Activated CD4-positive, alpha-beta T cell treated with anti-CD3 and anti-CD28 coated beads, Interleukin-2, amount 10 ng/mL, durations not matched to agents 7 days and 5 days (primary cell): ENCODE measurements around the gene TSACC. TPM values are rescaled to one million over a fixed set of nuclear protein-coding genes. Genes with fewer than 3 reads are reported as not detected.
A peak's percentile ranks its signal among the peaks of the same experiment; 100 is the strongest.

Experiments used
- CTCF ChIA-PET: fragments of 350-600 bp; sonication (Branson Sonifier 250); formaldehyde crosslinking; loops from one replicate; lab custom pipeline; 2021; ENCODE audit warnings: antibody characterized with exemption; lab: Charles Lee
- POLR2A ChIA-PET: fragments of 350-600 bp; sonication (Branson Sonifier 250); formaldehyde crosslinking; loops from one replicate; lab custom pipeline; 2021; ENCODE audit warnings: antibody characterized with exemption; lab: Charles Lee
- DNase-seq: peaks from one replicate; pipeline ENCODE4 v3.0.0-alpha.2; 2020
- H3K27ac Mint-ChIP-seq: one replicate; pipeline ENCODE4 v1.8.0; 2021; ENCODE audit warnings: mild to moderate bottlenecking, moderate library complexity, mixed read lengths
- H3K27me3 Mint-ChIP-seq: one replicate; pipeline ENCODE4 v1.8.0; 2021; ENCODE audit warnings: mixed read lengths
- H3K36me3 Mint-ChIP-seq: one replicate; pipeline ENCODE4 v1.8.0; 2021; ENCODE audit warnings: low read depth, mixed read lengths
- H3K4me1 Mint-ChIP-seq: one replicate; pipeline ENCODE4 v1.8.0; 2021; ENCODE audit warnings: mixed read lengths
- H3K4me3 Mint-ChIP-seq: one replicate; pipeline ENCODE4 v1.8.0; 2021; ENCODE audit warnings: mild to moderate bottlenecking, moderate library complexity, mixed read lengths
- H3K9me3 Mint-ChIP-seq: one replicate; pipeline ENCODE4 v1.8.0; 2021; ENCODE audit warnings: mixed read lengths
- total RNA-seq, 2 experiments: library from RNA; stranded (reverse); gene quantifications; one replicate each; pipeline ENCODE4 v1.2.3, GENCODE V29; 2021

Gene TSACC
- total RNA-seq, result under 1 TPM; 0.50 to 0.89 TPM

- Mint-ChIP-seq H3K27ac (peak within 1 kb of the TSS; percentile 92), H3K4me3 (peak within 1 kb of the TSS; percentile 96), H3K27me3 (peaks cover 1% of the 10 kb centered on the region), H3K4me1 (peaks cover 30% of the 10 kb centered on the region), H3K9me3 (no peaks in the 10 kb centered on the region), H3K36me3 (peaks cover 37% of the 10 kb centered on the region)
- ChIA-PET POLR2A (no interaction called here), CTCF (interaction anchor here (0.6 to 1.1 kb wide), 4 partner anchors 19 to 110 kb away, joined by 3 to 5 read pairs (median 3); partner anchors contain the start of gene SMG5)
- DNase-seq, result peak; percentile 99
These were observed at the start of gene TSACC, which contains the start of gene CCT3 for GRCh38 chr1:156338180-156338976. Gene TSACC (plus strand): TSS chr1:156338526. CDS start chr1:156339758, 1,232 bp downstream. Gene CCT3 (minus strand): TSS chr1:156338292. CDS start chr1:156338184, 108 bp downstream.

- no peak overlapping the region for H3K27ac Mint-ChIP-seq
- no peak for DNase-seq
- H3K4me1 Mint-ChIP-seq, result peaks cover 11% of the 10 kb centered on the region
- no peaks in the 10 kb centered on the region for H3K9me3 Mint-ChIP-seq
- ChIA-PET CTCF (no interaction called here), POLR2A (no interaction called here)
- H3K27me3 Mint-ChIP-seq, result no peaks in the 10 kb centered on the region
- peaks cover 16% of the 10 kb centered on the region for H3K36me3 Mint-ChIP-seq
- H3K4me3 Mint-ChIP-seq, result no peak overlapping the region
These were observed 48.5 kb upstream of the TSACC start for GRCh38 chr1:156289857-156290256.

- H3K27ac Mint-ChIP-seq, result peak overlapping the region; percentile 25
- peaks cover 20% of the 10 kb centered on the region for H3K4me1 Mint-ChIP-seq
- H3K36me3 Mint-ChIP-seq, result peaks cover 11% of the 10 kb centered on the region
- DNase-seq, result peak; percentile 18
- POLR2A ChIA-PET, result no interaction called here
- H3K4me3 Mint-ChIP-seq, result no peak overlapping the region
- H3K27me3 Mint-ChIP-seq, result no peaks in the 10 kb centered on the region
- CTCF ChIA-PET, result interaction anchor here (1.6 kb wide), 1 partner anchor 8 kb away, joined by 6 read pairs; the partner anchor contains the start of gene SMG5
- H3K9me3 Mint-ChIP-seq, result no peaks in the 10 kb centered on the region
These were observed 46.9 kb upstream of the TSACC start for GRCh38 chr1:156291226-156292061.

- Mint-ChIP-seq H3K9me3 (no peaks in the 10 kb centered on the region), H3K27me3 (no peaks in the 10 kb centered on the region), H3K4me3 (no peak overlapping the region), H3K27ac (no peak overlapping the region), H3K36me3 (peaks cover 11% of the 10 kb centered on the region), H3K4me1 (peaks cover 20% of the 10 kb centered on the region)
- DNase-seq, result no peak
- CTCF ChIA-PET, result interaction anchor here (1.3 kb wide), 1 partner anchor 10 kb away, joined by 7 read pairs; the partner anchor contains the start of genes SMG5 and TMEM79
- POLR2A ChIA-PET, result no interaction called here
These were observed 45.3 kb upstream of the TSACC start for GRCh38 chr1:156293098-156293434.

- H3K9me3 Mint-ChIP-seq, result no peaks in the 10 kb centered on the region
- POLR2A ChIA-PET, result no interaction called here
- H3K4me3 Mint-ChIP-seq, result peak overlapping the region; percentile 13
- H3K4me1 Mint-ChIP-seq, result peaks cover 20% of the 10 kb centered on the region
- no peak overlapping the region for H3K27ac Mint-ChIP-seq
- CTCF ChIA-PET, result interaction anchor here (1.0 to 1.3 kb wide), 2 partner anchors 11 to 13 kb away, joined by 3 to 7 read pairs; partner anchors contain the start of genes SMG5 and TMEM79
- no peak for DNase-seq
- H3K27me3 Mint-ChIP-seq, result no peaks in the 10 kb centered on the region
- peaks cover 9% of the 10 kb centered on the region for H3K36me3 Mint-ChIP-seq
These were observed 44.4 kb upstream of the TSACC start for GRCh38 chr1:156293895-156294294.

- H3K27me3 Mint-ChIP-seq, result no peaks in the 10 kb centered on the region
- DNase-seq, result peak; percentile 76
- H3K4me3 Mint-ChIP-seq, result peak within 1 kb of the TSS; percentile 86
- H3K9me3 Mint-ChIP-seq, result no peaks in the 10 kb centered on the region
- peak within 1 kb of the TSS; percentile 89 for H3K27ac Mint-ChIP-seq
- ChIA-PET CTCF (interaction anchor here (0.7 to 1.1 kb wide), 4 partner anchors 14 to 174 kb away, joined by 3 to 4 read pairs (median 3); no protein-coding TSS in a partner anchor), POLR2A (no interaction called here)
- peaks cover 2% of the 10 kb centered on the region for H3K36me3 Mint-ChIP-seq
- peaks cover 20% of the 10 kb centered on the region for H3K4me1 Mint-ChIP-seq
These were observed 42.9 kb upstream of the TSACC start, which contains the start of gene GLMP for GRCh38 chr1:156295391-156295947. Gene GLMP (minus strand): TSS chr1:156295679. CDS start chr1:156295645, 34 bp downstream.

- Mint-ChIP-seq H3K27me3 (no peaks in the 10 kb centered on the region), H3K36me3 (no peaks in the 10 kb centered on the region), H3K27ac (peak within 1 kb of the TSS; percentile 31), H3K4me3 (no peak within 1 kb of the TSS), H3K4me1 (peaks cover 19% of the 10 kb centered on the region), H3K9me3 (no peaks in the 10 kb centered on the region)
- POLR2A ChIA-PET, result no interaction called here
- CTCF ChIA-PET, result interaction anchor here (0.6 to 4.0 kb wide), 3 partner anchors 13 to 157 kb away, joined by 3 to 11 read pairs (median 3); partner anchors contain the start of genes SMG5 and TMEM79
- no peak for DNase-seq
These were observed 39.4 kb upstream of the TSACC start, which contains the start of gene VHLL for GRCh38 chr1:156298852-156299357. Gene VHLL (minus strand): TSS chr1:156299307. CDS start chr1:156299189, 118 bp downstream.

- Mint-ChIP-seq H3K4me3 (no peak overlapping the region), H3K27ac (no peak overlapping the region), H3K4me1 (peaks cover 1% of the 10 kb centered on the region), H3K9me3 (no peaks in the 10 kb centered on the region), H3K36me3 (peaks cover 10% of the 10 kb centered on the region), H3K27me3 (no peaks in the 10 kb centered on the region)
- ChIA-PET POLR2A (no interaction called here), CTCF (interaction anchor here (0.7 to 1.6 kb wide), 3 partner anchors 16 to 41 kb away, joined by 3 to 4 read pairs (median 3); no protein-coding TSS in a partner anchor)
- DNase-seq, result no peak
These were observed 35.1 kb upstream of the TSACC start for GRCh38 chr1:156303241-156303640.

- POLR2A ChIA-PET, result interaction anchor here (0.7 kb wide), 1 partner anchor 190 kb away, joined by 3 read pairs; no protein-coding TSS in a partner anchor
These were observed 33.1 kb upstream of the TSACC start for GRCh38 chr1:156305215-156305614.

GRCh38 chr1:156308078-156308477 lies 30.2 kb upstream of the TSACC start:
- ChIA-PET POLR2A (no interaction called here), CTCF (interaction anchor here (1.2 to 1.3 kb wide), 2 partner anchors 25 to 211 kb away, joined by 3 to 4 read pairs; partner anchors contain the start of gene SMG5)

More at GRCh38 chr1:156305215-156305614, 33.1 kb upstream of the TSACC start:
- Mint-ChIP-seq H3K4me1 (peaks cover 1% of the 10 kb centered on the region), H3K27ac (no peak overlapping the region), H3K9me3 (no peaks in the 10 kb centered on the region), H3K4me3 (no peak overlapping the region), H3K36me3 (peaks cover 19% of the 10 kb centered on the region), H3K27me3 (no peaks in the 10 kb centered on the region)
- CTCF ChIA-PET, result interaction anchor here (0.6 to 1.3 kb wide), 2 partner anchors 20 to 374 kb away, joined by 3 read pairs; no protein-coding TSS in a partner anchor
- no peak for DNase-seq

GRCh38 chr1:156310962-156311361 lies 27.4 kb upstream of the TSACC start:
- H3K36me3 Mint-ChIP-seq, result peaks cover 50% of the 10 kb centered on the region
- POLR2A ChIA-PET, result no interaction called here
- CTCF ChIA-PET, result interaction anchor here (0.8 kb wide), 1 partner anchor 8 kb away, joined by 3 read pairs; no protein-coding TSS in a partner anchor

More at GRCh38 chr1:156308078-156308477, 30.2 kb upstream of the TSACC start:
- Mint-ChIP-seq H3K27me3 (no peaks in the 10 kb centered on the region), H3K27ac (no peak overlapping the region), H3K9me3 (no peaks in the 10 kb centered on the region), H3K36me3 (peaks cover 37% of the 10 kb centered on the region), H3K4me1 (peaks cover 1% of the 10 kb centered on the region), H3K4me3 (no peak overlapping the region)
- no peak for DNase-seq

More at GRCh38 chr1:156310962-156311361, 27.4 kb upstream of the TSACC start:
- Mint-ChIP-seq H3K27ac (no peak overlapping the region), H3K27me3 (no peaks in the 10 kb centered on the region), H3K4me3 (no peak overlapping the region), H3K4me1 (no peaks in the 10 kb centered on the region), H3K9me3 (no peaks in the 10 kb centered on the region)
- DNase-seq, result no peak
